Measurements from ENCODE around the gene TMED1.

- TF ChIP-seq POLR2A (IDR thresholded peaks at IDR 0.05; ENCODE audit: low read length) (no peak), GATA1 (IDR thresholded peaks at IDR 0.05; ENCODE audit: low read depth, low read length) (no peak)
Observed at GRCh38 chr19:10811391-10812111, 24.5 kb downstream of the TMED1 start.

Data from erythroblast (primary cell).